ENCODE data around the gene C4BPB.

- TF ChIP-seq EZH2 (IDR thresholded peaks at IDR 0.05; ENCODE audit: insufficient read depth, poor library complexity, severe bottlenecking) (no peak), EZH2phosphoT487 (IDR thresholded peaks at IDR 0.05; ENCODE audit: insufficient read depth, low read depth) (no peak)
These were observed 32.0 kb upstream of the C4BPB start for GRCh38 chr1:207056673-207057072.

All from GM23248 (cell line).